ENCODE data around the gene EML1.

The EML1 gene

DNA sequence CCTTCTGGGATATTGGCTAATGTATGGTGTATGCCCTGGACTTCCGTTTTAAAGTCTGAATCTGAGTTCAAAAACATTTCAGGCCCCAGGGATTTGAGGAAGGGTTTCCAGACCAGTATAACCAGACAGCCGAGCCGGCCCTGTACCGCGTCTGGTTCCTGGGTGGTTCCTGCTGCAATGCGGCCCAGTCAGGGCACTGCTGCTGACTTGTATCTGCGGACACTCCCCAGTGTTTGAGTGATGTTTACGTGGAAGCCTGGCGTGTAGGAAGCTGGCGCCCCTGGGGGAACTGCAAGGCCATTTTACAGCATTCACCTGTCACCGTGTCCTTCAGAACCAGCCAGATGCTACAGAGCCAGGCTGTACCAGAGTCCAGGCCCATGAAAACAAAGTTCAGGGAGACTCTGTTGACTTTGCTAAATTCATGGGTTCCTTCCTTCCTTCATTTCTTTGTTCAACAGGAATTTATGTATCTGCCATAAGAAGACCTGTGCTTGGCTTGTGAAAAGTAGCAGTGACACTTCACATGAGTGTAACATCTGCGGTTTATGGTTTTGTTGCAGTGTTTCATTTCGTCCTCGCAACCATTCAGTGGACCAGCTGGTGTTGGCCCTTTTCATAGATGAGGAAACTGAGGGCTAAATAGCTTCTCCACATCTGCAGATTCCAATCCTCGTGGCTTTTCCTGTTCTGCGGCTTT lies 16.8 kb downstream of the EML1 start:
- DNase-seq (ENCODE audit: low read depth, low spot score): no peak
- H3K9me3 ChIP-seq (ENCODE audit: low read depth, low read length): no peaks in the 10 kb centered on the region
- TF ChIP-seq POLR2AphosphoS5 (IDR thresholded peaks at IDR 0.05; ENCODE audit: borderline replicate concordance, low read depth, low read length) (no peak), EZH2 (IDR thresholded peaks at IDR 0.05) (no peak), FOXP2 (optimal IDR thresholded peaks at IDR 0.05; ENCODE audit: control extremely low read depth, extremely low read length, insufficient read depth) (no peak)

GRCh38 chr14:99810559-99810874 lies 17.3 kb downstream of the EML1 start:
- Histone ChIP-seq H3K27ac (no peak overlapping the region), H3K36me3 (ENCODE audit: insufficient read depth, low read length) (no peaks in the 10 kb centered on the region), H3K9ac (ENCODE audit: insufficient read length) (no peak overlapping the region), H3K9me3 (ENCODE audit: low read depth, low read length) (no peaks in the 10 kb centered on the region), H3K4me3 (no peak overlapping the region)
- TF ChIP-seq EZH2 (IDR thresholded peaks at IDR 0.05): no peak
- TF ChIP-seq FOXP2 (optimal IDR thresholded peaks at IDR 0.05; ENCODE audit: control extremely low read depth, extremely low read length, insufficient read depth): no peak
- no peak for TF ChIP-seq POLR2AphosphoS5 (IDR thresholded peaks at IDR 0.05; ENCODE audit: borderline replicate concordance, low read depth, low read length)
- no peak for DNase-seq (ENCODE audit: low read depth, low spot score)

More for the DNA sequence above, 16.8 kb downstream of the EML1 start:
- Histone ChIP-seq H3K4me3 (no peak overlapping the region), H3K36me3 (ENCODE audit: insufficient read depth, low read length) (no peaks in the 10 kb centered on the region), H3K27ac (peak overlapping the region; percentile 20), H3K9ac (ENCODE audit: insufficient read length) (no peak overlapping the region)

GRCh38 chr14:99812096-99812750 lies 19.0 kb downstream of the EML1 start:
- Histone ChIP-seq H3K9me3 (ENCODE audit: low read depth, low read length) (no peaks in the 10 kb centered on the region), H3K4me3 (no peak overlapping the region), H3K27ac (no peak overlapping the region), H3K36me3 (ENCODE audit: insufficient read depth, low read length) (no peaks in the 10 kb centered on the region), H3K9ac (ENCODE audit: insufficient read length) (no peak overlapping the region)
- TF ChIP-seq EZH2 (IDR thresholded peaks at IDR 0.05) (no peak), POLR2AphosphoS5 (IDR thresholded peaks at IDR 0.05; ENCODE audit: borderline replicate concordance, low read depth, low read length) (no peak), FOXP2 (optimal IDR thresholded peaks at IDR 0.05; ENCODE audit: control extremely low read depth, extremely low read length, insufficient read depth) (no peak)
- DNase-seq (ENCODE audit: low read depth, low spot score): no peak

DNA sequence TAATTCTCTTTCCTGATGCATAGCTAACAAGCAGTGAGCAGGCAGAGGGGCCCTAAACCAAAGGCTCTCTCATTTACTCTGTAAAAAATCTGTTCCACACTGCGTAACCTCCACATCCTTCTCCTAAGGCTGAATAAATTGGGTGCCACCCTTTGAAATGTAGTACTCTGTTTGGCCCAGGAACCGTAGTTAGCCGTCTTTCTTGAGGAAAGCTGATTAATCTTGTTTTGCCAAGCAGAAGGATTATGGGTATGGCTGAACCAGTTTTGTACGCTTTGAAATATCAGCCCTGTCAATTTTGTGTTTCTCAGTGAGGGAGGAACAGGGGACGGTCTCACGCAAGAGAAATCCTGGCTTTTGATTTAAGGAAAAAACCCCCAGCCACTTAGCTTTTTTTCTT lies 19.7 kb downstream of the EML1 start:
- no peaks in the 10 kb centered on the region for H3K9me3 ChIP-seq (ENCODE audit: low read depth, low read length)

GRCh38 chr14:99815696-99816095 lies 22.5 kb downstream of the EML1 start:
- no peak overlapping the region for H3K9ac ChIP-seq (ENCODE audit: insufficient read length)
- H3K4me3 ChIP-seq: no peak overlapping the region
- DNase-seq (ENCODE audit: low read depth, low spot score): no peak
- TF ChIP-seq EZH2 (IDR thresholded peaks at IDR 0.05) (no peak), POLR2AphosphoS5 (IDR thresholded peaks at IDR 0.05; ENCODE audit: borderline replicate concordance, low read depth, low read length) (no peak), FOXP2 (optimal IDR thresholded peaks at IDR 0.05; ENCODE audit: control extremely low read depth, extremely low read length, insufficient read depth) (no peak)
- H3K27ac ChIP-seq: no peak overlapping the region
- H3K36me3 ChIP-seq (ENCODE audit: insufficient read depth, low read length): no peaks in the 10 kb centered on the region
- no peaks in the 10 kb centered on the region for H3K9me3 ChIP-seq (ENCODE audit: low read depth, low read length)

More for the DNA sequence above, 19.7 kb downstream of the EML1 start:
- no peaks in the 10 kb centered on the region for H3K36me3 ChIP-seq (ENCODE audit: insufficient read depth, low read length)
- H3K27ac ChIP-seq: no peak overlapping the region
- TF ChIP-seq POLR2AphosphoS5 (IDR thresholded peaks at IDR 0.05; ENCODE audit: borderline replicate concordance, low read depth, low read length) (no peak), FOXP2 (optimal IDR thresholded peaks at IDR 0.05; ENCODE audit: control extremely low read depth, extremely low read length, insufficient read depth) (no peak), EZH2 (IDR thresholded peaks at IDR 0.05) (no peak)
- H3K4me3 ChIP-seq: no peak overlapping the region
- DNase-seq (ENCODE audit: low read depth, low spot score): no peak
- no peak overlapping the region for H3K9ac ChIP-seq (ENCODE audit: insufficient read length)

DNA sequence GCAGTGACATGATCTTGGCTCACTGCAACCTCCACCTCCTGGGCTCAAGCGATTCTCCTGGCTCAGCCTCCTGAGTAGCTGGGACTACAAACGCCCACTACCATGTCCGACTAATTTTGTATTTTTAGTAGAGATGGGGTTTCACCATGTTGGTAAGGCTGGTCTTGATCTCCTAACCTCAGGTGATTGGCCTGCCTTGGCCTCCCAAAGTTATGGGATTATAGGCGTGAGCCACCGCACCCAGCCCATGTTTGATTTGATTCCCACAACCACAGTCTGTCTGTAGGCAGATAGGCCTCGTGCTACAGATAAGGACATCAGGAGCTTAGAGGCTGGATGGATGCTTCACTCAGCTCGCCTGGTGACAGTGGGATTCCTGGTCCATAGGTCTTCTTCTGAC lies 23.0 kb downstream of the EML1 start:
- Histone ChIP-seq H3K36me3 (ENCODE audit: insufficient read depth, low read length) (no peaks in the 10 kb centered on the region), H3K9ac (ENCODE audit: insufficient read length) (no peak overlapping the region), H3K4me3 (no peak overlapping the region), H3K9me3 (ENCODE audit: low read depth, low read length) (no peaks in the 10 kb centered on the region), H3K27ac (no peak overlapping the region)
- no peak for TF ChIP-seq POLR2AphosphoS5 (IDR thresholded peaks at IDR 0.05; ENCODE audit: borderline replicate concordance, low read depth, low read length)
- TF ChIP-seq EZH2 (IDR thresholded peaks at IDR 0.05): no peak
- TF ChIP-seq FOXP2 (optimal IDR thresholded peaks at IDR 0.05; ENCODE audit: control extremely low read depth, extremely low read length, insufficient read depth): no peak
- no peak for DNase-seq (ENCODE audit: low read depth, low spot score)

GRCh38 chr14:99816642-99817041 lies 23.4 kb downstream of the EML1 start:
- H3K27ac ChIP-seq: no peak overlapping the region
- no peak for DNase-seq (ENCODE audit: low read depth, low spot score)
- no peak overlapping the region for H3K9ac ChIP-seq (ENCODE audit: insufficient read length)
- H3K4me3 ChIP-seq: no peak overlapping the region
- H3K36me3 ChIP-seq (ENCODE audit: insufficient read depth, low read length): no peaks in the 10 kb centered on the region
- no peak for TF ChIP-seq EZH2 (IDR thresholded peaks at IDR 0.05)
- TF ChIP-seq FOXP2 (optimal IDR thresholded peaks at IDR 0.05; ENCODE audit: control extremely low read depth, extremely low read length, insufficient read depth): no peak
- no peak for TF ChIP-seq POLR2AphosphoS5 (IDR thresholded peaks at IDR 0.05; ENCODE audit: borderline replicate concordance, low read depth, low read length)
- no peaks in the 10 kb centered on the region for H3K9me3 ChIP-seq (ENCODE audit: low read depth, low read length)

GRCh38 chr14:99817331-99817730 lies 24.1 kb downstream of the EML1 start:
- DNase-seq (ENCODE audit: low read depth, low spot score): no peak
- H3K4me3 ChIP-seq: no peak overlapping the region
- no peaks in the 10 kb centered on the region for H3K9me3 ChIP-seq (ENCODE audit: low read depth, low read length)
- no peak overlapping the region for H3K27ac ChIP-seq
- no peak overlapping the region for H3K9ac ChIP-seq (ENCODE audit: insufficient read length)
- no peak for TF ChIP-seq FOXP2 (optimal IDR thresholded peaks at IDR 0.05; ENCODE audit: control extremely low read depth, extremely low read length, insufficient read depth)
- no peaks in the 10 kb centered on the region for H3K36me3 ChIP-seq (ENCODE audit: insufficient read depth, low read length)

Measured in SK-N-MC (cell line).